ENCODE data around the gene RRAS2.

RRAS2 gene

GRCh38 chr11:14230407-14230806, 128.6 kb downstream of the RRAS2 start:
- no peaks in the 10 kb centered on the region for H3K27me3 Mint-ChIP-seq
- no peak overlapping the region for H3K4me3 Mint-ChIP-seq
- H3K36me3 Mint-ChIP-seq: peaks cover 3% of the 10 kb centered on the region
- no peak overlapping the region for H3K27ac Mint-ChIP-seq
- no peaks in the 10 kb centered on the region for H3K4me1 Mint-ChIP-seq (ENCODE audit: low read depth)
- no peaks in the 10 kb centered on the region for H3K9me3 Mint-ChIP-seq (ENCODE audit: low read depth)

- H3K27ac Mint-ChIP-seq: no peak overlapping the region
- no peaks in the 10 kb centered on the region for H3K4me1 Mint-ChIP-seq (ENCODE audit: low read depth)
- H3K27me3 Mint-ChIP-seq: no peaks in the 10 kb centered on the region
- no peaks in the 10 kb centered on the region for H3K9me3 Mint-ChIP-seq (ENCODE audit: low read depth)
- peaks cover 3% of the 10 kb centered on the region for H3K36me3 Mint-ChIP-seq
- no peak overlapping the region for H3K4me3 Mint-ChIP-seq
Measured at GRCh38 chr11:14229472-14229871, 129.5 kb downstream of the RRAS2 start.

GRCh38 chr11:14228356-14228755, 130.6 kb downstream of the RRAS2 start:
- no peaks in the 10 kb centered on the region for H3K27me3 Mint-ChIP-seq
- H3K4me1 Mint-ChIP-seq (ENCODE audit: low read depth): no peaks in the 10 kb centered on the region
- H3K9me3 Mint-ChIP-seq (ENCODE audit: low read depth): no peaks in the 10 kb centered on the region

More at GRCh38 chr11:14228356-14228755, 130.6 kb downstream of the RRAS2 start:
- Mint-ChIP-seq H3K36me3 (peaks cover 3% of the 10 kb centered on the region), H3K27ac (no peak overlapping the region), H3K4me3 (no peak overlapping the region)
